Right lobe of liver (tissue), 6 donors: Measurements from ENCODE around the gene KIF18A. TPM values are rescaled to one million over a fixed set of nuclear protein-coding genes. Genes with fewer than 3 reads are reported as not detected.

Experiments used
- ATAC-seq, 4 donors: fragments of 200-7000 bp; cut with Tn5 transposase; one replicate each; pipeline ENCODE4 v1.9.1; 2020; ENCODE audit warnings: mild to moderate bottlenecking in 4 of 4, moderate library complexity in 4 of 4
- DNase-seq, 3 donors: peaks; one replicate each; pipeline ENCODE4 v3.0.0-alpha.2; 2020
- H3K27ac ChIP-seq, 3 donors: fragments of 200-600 bp; one replicate each; pipeline ENCODE4 v1.8.0; 2022
- H3K27me3 ChIP-seq, 2 donors: fragments of 200-600 bp; one replicate each; pipeline ENCODE4 v1.8.0; 2022
- H3K36me3 ChIP-seq, 4 donors: fragments of 200-600 bp; sonication (generic) in 1 of 4; one replicate each; pipeline versions ENCODE4 v1.5.1 to v1.8.0; 2017 to 2022; ENCODE audit warnings: control low read depth in 1 of 4
- H3K4me1 ChIP-seq, 4 donors: fragments of 200-600 bp; sonication (generic) in 1 of 4; one replicate each; pipeline versions ENCODE4 v1.5.1 to v1.8.0; 2017 to 2022; ENCODE audit warnings: control low read depth in 1 of 4
- H3K4me3 ChIP-seq, 3 donors: fragments of 200-600 bp; one replicate each; pipeline ENCODE4 v1.8.0; 2022
- H3K9me3 ChIP-seq, 4 donors: fragments of 200-600 bp; sonication (generic) in 1 of 4; one replicate each; pipeline versions ENCODE4 v1.5.1 to v1.8.0; 2017 to 2022; ENCODE audit warnings: control low read depth in 1 of 4
- CTCF ChIP-seq, 4 donors: fragments of 200-600 bp in 3 of 4; fragments of 450-650 bp in 1 of 4; IDR thresholded peaks; one replicate each; pipeline versions ENCODE4 v1.5.1 to v1.8.0; 2016 to 2022; ENCODE audit warnings: antibody characterized with exemption in 4 of 4, mild to moderate bottlenecking in 2 of 4
- POLR2A ChIP-seq: fragments of 450-650 bp; IDR thresholded peaks from one replicate; pipeline ENCODE4 v1.6.1; 2017; ENCODE audit warnings: antibody characterized with exemption, mild to moderate bottlenecking
- WGBS: methylation state at CpG from one replicate; pipeline ENCODE4 v1.1.6; 2018; ENCODE audit warnings: low coverage, low lambda C conversion rate; ENCODE audit not compliant: insufficient coverage; ENCODE audit errors: missing lambda C conversion rate; 5-methylcytosine and 5-hydroxymethylcytosine counted together
- intact Hi-C, 2 donors: fragments of 100-400 bp; cut with DNase I; formaldehyde crosslinking; loops; one replicate each; pipeline versions ENCODE4 v1.11.2 to v1.14.1; 2022
- total RNA-seq, 6 experiments: library from RNA; depleted of rRNA in 2 of 6; stranded (reverse); fragments of >200 nt in 2 of 6; fragmentation: NEBNext Ultra II Directional in 3 of 6; extraction: Animal tissue kit (Norgen Biotek cat#: 25700) in 3 of 6; gene quantifications; one replicate each; pipeline versions ENCODE4 v1.1.0 to v1.2.4, GENCODE V29; 2016 to 2023
- donor health status: DM: no; HTN: yes; CAD: no.
- donor health status: DM: no; HTN: no; CAD: no.
- donor health status: DM: no; HTN: no; CAD: no.
- donor health status: DM: no; HTN: yes; CAD: no.
- donor health status: DM: no; HTN: yes; CAD: no.

Gene KIF18A
- total RNA-seq, 6 experiments from 2014 or later = 0.11 to 0.81 (median 0.23) TPM

- Histone ChIP-seq H3K36me3 (no peaks in the 10 kb centered on the region), H3K9me3 (no peaks in the 10 kb centered on the region), H3K4me1 (no peaks in the 10 kb centered on the region), H3K27me3 (no peaks in the 10 kb centered on the region), H3K27ac (no peak overlapping the region), H3K4me3 (no peak overlapping the region)
- ATAC-seq (no peak), DNase-seq (no peak)
- 95% methylated on average over 1 of the region's 1 CpG for WGBS
- TF ChIP-seq POLR2A = no peak
- TF ChIP-seq CTCF (IDR thresholded peaks at IDR 0.05) = no peak
- intact Hi-C loops = no loop called here
Observed at GRCh38 chr11:28086569-28086968, 21.4 kb downstream of the KIF18A start.

- no peaks in the 10 kb centered on the region for H3K36me3 ChIP-seq
- no peak for ATAC-seq
Observed at GRCh38 chr11:28083118-28083517, 24.8 kb downstream of the KIF18A start.

GRCh38 chr11:28077521-28077920, 30.4 kb downstream of the KIF18A start:
- no peak for ATAC-seq
- H3K27ac ChIP-seq = no peak overlapping the region
- TF ChIP-seq POLR2A = no peak
- no peak for TF ChIP-seq CTCF (IDR thresholded peaks at IDR 0.05)
- WGBS = 80% methylated on average over 3 of the region's 3 CpGs
- H3K36me3 ChIP-seq = no peaks in the 10 kb centered on the region
- no peaks in the 10 kb centered on the region for H3K27me3 ChIP-seq
- no peak for DNase-seq
- no peaks in the 10 kb centered on the region for H3K4me1 ChIP-seq
- intact Hi-C loops = no loop called here
- no peaks in the 10 kb centered on the region for H3K9me3 ChIP-seq
- H3K4me3 ChIP-seq = no peak overlapping the region

More at GRCh38 chr11:28083118-28083517, 24.8 kb downstream of the KIF18A start:
- no peaks in the 10 kb centered on the region for H3K27me3 ChIP-seq
- TF ChIP-seq POLR2A (no peak), CTCF (IDR thresholded peaks at IDR 0.05) (no peak)
- no peaks in the 10 kb centered on the region for H3K9me3 ChIP-seq
- WGBS = 100% methylated on average over 1 of the region's 1 CpG
- H3K4me1 ChIP-seq = no peaks in the 10 kb centered on the region
- intact Hi-C loops = no loop called here
- H3K27ac ChIP-seq = no peak overlapping the region
- DNase-seq = no peak
- H3K4me3 ChIP-seq = no peak overlapping the region

- Histone ChIP-seq H3K9me3 (no peaks in the 10 kb centered on the region), H3K27me3 (no peaks in the 10 kb centered on the region), H3K4me1 (no peaks in the 10 kb centered on the region), H3K4me3 (no peak overlapping the region), H3K27ac (no peak overlapping the region), H3K36me3 (no peaks in the 10 kb centered on the region)
- TF ChIP-seq CTCF (IDR thresholded peaks at IDR 0.05) = no peak
- no peak for TF ChIP-seq POLR2A
- DNase-seq (no peak), ATAC-seq (no peak)
- 47% methylated on average over 2 of the region's 2 CpGs for WGBS
- intact Hi-C loops = no loop called here
Observed at GRCh38 chr11:28072321-28072720, 35.6 kb downstream of the KIF18A start.

- Histone ChIP-seq H3K27ac (no peak overlapping the region), H3K4me3 (no peak overlapping the region), H3K36me3 (no peaks in the 10 kb centered on the region), H3K27me3 (no peaks in the 10 kb centered on the region), H3K9me3 (no peaks in the 10 kb centered on the region), H3K4me1 (no peaks in the 10 kb centered on the region)
- DNase-seq = no peak
- no peak for TF ChIP-seq CTCF (IDR thresholded peaks at IDR 0.05)
- no peak for TF ChIP-seq POLR2A
- ATAC-seq = no peak
- intact Hi-C loops = no loop called here
- WGBS = 77% methylated on average over 1 of the region's 1 CpG
Observed at GRCh38 chr11:28071305-28071704, 36.7 kb downstream of the KIF18A start.
